ENCODE results near the gene SLCO4A1. TPM values are rescaled to one million over a fixed set of nuclear protein-coding genes. Genes with fewer than 3 reads are reported as not detected.
"Not testable (repeated sequence)": the region's sequence is repeated elsewhere in the genome, so short reads cannot be mapped to it uniquely, and the experiment has no call there.

Gene SLCO4A1
- total RNA-seq, 1 donor from 2014 or later: 15.5 TPM

- DNase-seq (ENCODE audit: missing footprints) (peak; percentile 55), ATAC-seq (no peak)
- intact Hi-C loops (cut with DNase I): loop anchor here (5.0 kb wide), 1 partner anchor 33 kb away; no protein-coding TSS in a partner anchor
Measured at GRCh38 chr20:62618611-62619529, 23.4 kb upstream of the SLCO4A1 start.

GRCh38 chr20:62620625-62621024 lies 21.7 kb upstream of the SLCO4A1 start:
- ATAC-seq (no peak), DNase-seq (ENCODE audit: missing footprints) (peak; percentile 39)
- intact Hi-C loops (cut with DNase I): loop anchor here (5.0 kb wide), 1 partner anchor 172 kb away; no protein-coding TSS in a partner anchor

GRCh38 chr20:62621251-62622110 lies 20.8 kb upstream of the SLCO4A1 start:
- ATAC-seq (no peak), DNase-seq (ENCODE audit: missing footprints) (peak; percentile 54)
- intact Hi-C loops (cut with DNase I): loop anchor here (5.0 kb wide), 1 partner anchor 171 kb away; no protein-coding TSS in a partner anchor

GRCh38 chr20:62622178-62622876 lies 20.0 kb upstream of the SLCO4A1 start:
- no peak for ATAC-seq
- intact Hi-C loops (cut with DNase I): loop anchor here (5.0 kb wide), 1 partner anchor 170 kb away; no protein-coding TSS in a partner anchor
- DNase-seq (ENCODE audit: missing footprints): no peak

- intact Hi-C loops (cut with DNase I): loop anchor here (5.0 kb wide), 1 partner anchor 169 kb away; no protein-coding TSS in a partner anchor
- DNase-seq (ENCODE audit: missing footprints) (peak; percentile 63), ATAC-seq (peak; percentile 0)
Measured at GRCh38 chr20:62622877-62623487, 19.3 kb upstream of the SLCO4A1 start.

- intact Hi-C loops (cut with DNase I): loop anchor here (2.0 to 5.0 kb wide), 2 partner anchors 19 to 169 kb away; partner anchors contain the start of gene SLCO4A1
Measured at GRCh38 chr20:62623488-62624324, 18.6 kb upstream of the SLCO4A1 start.

GRCh38 chr20:62624325-62624690 lies 18.0 kb upstream of the SLCO4A1 start:
- DNase-seq (ENCODE audit: missing footprints) (peak; percentile 70), ATAC-seq (no peak)
- intact Hi-C loops (cut with DNase I): loop anchor here (2.0 to 5.0 kb wide), 2 partner anchors 18 to 168 kb away; partner anchors contain the start of gene SLCO4A1

More at GRCh38 chr20:62623488-62624324, 18.6 kb upstream of the SLCO4A1 start:
- peak; percentile 95 for ATAC-seq
- peak; percentile 98 for DNase-seq (ENCODE audit: missing footprints)

GRCh38 chr20:62624719-62625453 lies 17.4 kb upstream of the SLCO4A1 start:
- ATAC-seq: no peak
- intact Hi-C loops (cut with DNase I): loop anchor here (2.0 to 5.0 kb wide), 2 partner anchors 18 to 167 kb away; partner anchors contain the start of gene SLCO4A1
- DNase-seq (ENCODE audit: missing footprints): peak; percentile 84

GRCh38 chr20:62625516-62625915 lies 16.8 kb upstream of the SLCO4A1 start:
- DNase-seq (ENCODE audit: missing footprints) (peak; percentile 64), ATAC-seq (no peak)
- intact Hi-C loops (cut with DNase I): loop anchor here (2.0 kb wide), 1 partner anchor 17 kb away; the partner anchor contains the start of gene SLCO4A1

GRCh38 chr20:62625921-62626547 lies 16.3 kb upstream of the SLCO4A1 start:
- peak; percentile 42 for DNase-seq (ENCODE audit: missing footprints)
- intact Hi-C loops (cut with DNase I): loop anchor here (2.0 kb wide), 1 partner anchor 17 kb away; the partner anchor contains the start of gene SLCO4A1
- ATAC-seq: no peak

GRCh38 chr20:62627425-62627824 lies 14.9 kb upstream of the SLCO4A1 start:
- DNase-seq (ENCODE audit: missing footprints); ATAC-seq; intact Hi-C loops (cut with DNase I): not testable (repeated sequence)

- intact Hi-C loops (cut with DNase I): no loop called here
- ATAC-seq (no peak), DNase-seq (ENCODE audit: missing footprints) (peak; percentile 33)
Measured at GRCh38 chr20:62627901-62628612, 14.2 kb upstream of the SLCO4A1 start.

GRCh38 chr20:62628691-62629090 lies 13.6 kb upstream of the SLCO4A1 start:
- no peak for ATAC-seq
- no peak for DNase-seq (ENCODE audit: missing footprints)
- intact Hi-C loops (cut with DNase I): no loop called here

- DNase-seq (ENCODE audit: missing footprints) (peak; percentile 63), ATAC-seq (no peak)
- intact Hi-C loops (cut with DNase I): no loop called here
Measured at GRCh38 chr20:62629864-62630470, 12.3 kb upstream of the SLCO4A1 start.

Measured in Right ventricle myocardium inferior (tissue), 1 donor.